Islet precursor cell (in vitro differentiated cells): ENCODE measurements around the gene GLIS1.

Experiments
- DNase-seq: peaks from one replicate; pipeline ENCODE4 v3.0.0-alpha.2; 2018

GLIS1 gene

GRCh38 chr1:53470584-53470983 is 268.4 kb downstream of the GLIS1 start:
- no peak for DNase-seq

DNA sequence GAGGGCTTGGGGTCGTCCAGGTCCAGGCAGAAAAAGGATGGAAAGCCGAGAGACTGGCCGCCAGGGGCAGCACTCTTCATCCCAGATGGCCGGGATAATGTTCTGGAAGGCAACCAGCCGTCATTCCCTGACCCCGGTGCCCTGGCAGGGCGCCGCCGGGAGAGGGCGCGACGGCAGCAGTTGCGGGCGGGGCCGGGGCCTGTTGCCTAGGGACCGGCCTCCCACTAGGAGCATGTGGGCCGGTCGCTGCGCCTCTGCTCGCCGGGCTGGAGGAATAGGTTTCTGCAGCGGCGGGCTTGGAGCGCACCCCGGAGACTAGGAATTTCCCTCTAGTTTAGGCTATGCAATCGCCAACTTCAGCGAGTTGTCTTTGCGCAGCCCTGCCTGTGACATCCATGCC is 268.8 kb downstream of the GLIS1 start:
- peak; percentile 96 for DNase-seq

GRCh38 chr1:53469373-53469772 is 269.6 kb downstream of the GLIS1 start:
- peak; percentile 37 for DNase-seq

- peak; percentile 21 for DNase-seq
Observed at GRCh38 chr1:53468374-53468773, 270.6 kb downstream of the GLIS1 start.

- DNase-seq = no peak
Observed at GRCh38 chr1:53467391-53467790, 271.6 kb downstream of the GLIS1 start.

DNA sequence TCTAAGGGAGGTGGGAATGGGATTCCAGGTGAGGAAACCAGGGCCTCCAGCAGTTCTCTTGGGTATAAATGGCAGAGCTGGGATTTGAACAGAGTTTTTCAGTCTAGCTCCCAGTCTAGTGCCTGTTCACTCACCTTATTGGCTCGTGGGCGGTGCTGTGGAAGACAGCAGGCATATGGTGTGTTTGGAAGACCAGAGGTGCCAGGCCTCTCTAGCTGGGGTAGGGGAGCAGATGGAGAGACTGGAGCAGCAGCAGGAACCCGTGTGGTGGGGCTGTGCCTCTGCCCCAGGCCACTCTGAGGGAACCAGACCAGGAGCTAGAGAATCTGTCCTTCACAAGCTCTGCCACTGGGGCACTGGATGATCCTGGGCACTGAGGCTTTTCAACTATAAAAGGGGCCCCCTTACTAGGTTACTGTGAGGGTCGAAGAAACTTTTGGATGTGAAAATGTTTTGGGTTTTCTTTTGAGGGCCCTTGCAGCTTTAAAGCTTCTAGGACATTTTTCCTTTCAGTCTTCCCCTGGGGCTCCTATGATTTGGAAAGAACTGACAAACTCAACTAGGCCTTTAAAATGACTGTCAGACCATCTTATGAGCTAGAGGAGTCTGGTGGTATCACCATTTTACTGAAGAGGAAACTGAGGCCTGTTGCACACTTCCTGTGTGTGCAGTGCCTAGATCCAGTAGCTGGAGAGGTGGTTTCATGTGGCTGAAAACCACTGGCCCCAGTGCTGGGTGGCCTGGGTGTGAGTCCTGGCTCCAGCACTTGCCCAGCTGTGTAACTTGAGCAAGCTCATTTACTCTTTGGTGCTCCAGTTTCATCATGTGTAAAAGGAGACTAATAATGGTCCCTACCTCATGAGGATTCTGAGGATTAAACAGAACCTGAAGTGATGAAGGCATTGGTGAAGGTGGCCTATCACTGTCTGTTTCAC is 273.7 kb downstream of the GLIS1 start:
- peak; percentile 31 for DNase-seq

GRCh38 chr1:53463961-53464899 is 274.7 kb downstream of the GLIS1 start:
- peak; percentile 53 for DNase-seq

- peak; percentile 59 for DNase-seq
Observed at GRCh38 chr1:53462769-53463501, 276.0 kb downstream of the GLIS1 start.

DNA sequence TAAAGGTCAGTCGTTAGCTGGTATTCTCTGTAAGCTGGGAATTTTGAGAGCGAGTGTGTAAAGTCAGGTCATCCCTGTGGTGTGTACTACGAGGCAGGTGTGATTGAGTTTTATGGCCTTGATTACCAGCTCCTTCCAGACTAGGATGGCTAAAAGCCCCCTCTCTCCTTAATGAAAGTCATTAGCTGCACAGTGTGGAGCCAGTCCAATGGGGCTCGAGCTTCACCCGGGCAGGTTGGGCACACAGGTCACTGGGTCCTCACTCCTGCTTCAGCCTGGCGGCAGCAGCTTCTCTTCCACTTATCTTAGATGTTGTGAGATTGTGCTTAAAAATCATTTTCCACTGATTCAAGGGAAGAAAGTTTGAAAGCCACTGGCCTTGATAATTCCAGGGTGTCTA is 276.8 kb downstream of the GLIS1 start:
- peak; percentile 32 for DNase-seq

GRCh38 chr1:53461323-53462044 is 277.5 kb downstream of the GLIS1 start:
- DNase-seq = peak; percentile 43

DNA sequence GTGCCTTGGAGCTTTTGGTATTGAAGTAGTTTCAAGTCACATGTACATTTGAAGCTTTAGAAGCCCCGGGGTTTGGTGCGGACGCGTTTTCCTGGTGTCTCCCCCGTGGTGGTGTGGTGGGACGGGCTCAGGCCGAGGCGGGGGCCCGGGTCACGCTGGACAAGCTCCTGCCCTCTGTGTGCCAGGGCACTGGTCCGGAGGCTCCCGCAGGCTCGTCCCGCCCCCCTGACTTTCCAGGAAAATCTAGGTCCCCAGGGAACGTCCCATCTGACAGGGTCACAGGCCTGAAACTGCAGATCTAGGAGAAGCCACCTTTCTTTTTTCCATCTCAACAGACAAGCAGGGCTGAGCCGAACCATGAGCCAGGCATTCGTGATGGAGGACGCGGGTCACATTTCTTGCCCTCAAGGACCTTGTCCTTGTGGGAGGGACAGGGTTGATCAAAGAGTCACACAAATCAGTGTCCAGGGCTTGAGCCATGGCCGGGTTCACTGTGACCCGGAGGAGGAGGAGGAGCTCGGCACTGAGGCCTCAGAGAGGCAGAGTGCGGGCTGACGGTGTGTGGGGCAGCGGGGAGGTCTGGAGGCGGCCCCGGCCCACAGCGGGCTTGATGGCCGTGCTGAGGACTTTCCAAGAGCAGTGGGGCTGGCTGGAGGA is 278.2 kb downstream of the GLIS1 start:
- no peak for DNase-seq

GRCh38 chr1:53460211-53460634 is 278.7 kb downstream of the GLIS1 start:
- no peak for DNase-seq

DNA sequence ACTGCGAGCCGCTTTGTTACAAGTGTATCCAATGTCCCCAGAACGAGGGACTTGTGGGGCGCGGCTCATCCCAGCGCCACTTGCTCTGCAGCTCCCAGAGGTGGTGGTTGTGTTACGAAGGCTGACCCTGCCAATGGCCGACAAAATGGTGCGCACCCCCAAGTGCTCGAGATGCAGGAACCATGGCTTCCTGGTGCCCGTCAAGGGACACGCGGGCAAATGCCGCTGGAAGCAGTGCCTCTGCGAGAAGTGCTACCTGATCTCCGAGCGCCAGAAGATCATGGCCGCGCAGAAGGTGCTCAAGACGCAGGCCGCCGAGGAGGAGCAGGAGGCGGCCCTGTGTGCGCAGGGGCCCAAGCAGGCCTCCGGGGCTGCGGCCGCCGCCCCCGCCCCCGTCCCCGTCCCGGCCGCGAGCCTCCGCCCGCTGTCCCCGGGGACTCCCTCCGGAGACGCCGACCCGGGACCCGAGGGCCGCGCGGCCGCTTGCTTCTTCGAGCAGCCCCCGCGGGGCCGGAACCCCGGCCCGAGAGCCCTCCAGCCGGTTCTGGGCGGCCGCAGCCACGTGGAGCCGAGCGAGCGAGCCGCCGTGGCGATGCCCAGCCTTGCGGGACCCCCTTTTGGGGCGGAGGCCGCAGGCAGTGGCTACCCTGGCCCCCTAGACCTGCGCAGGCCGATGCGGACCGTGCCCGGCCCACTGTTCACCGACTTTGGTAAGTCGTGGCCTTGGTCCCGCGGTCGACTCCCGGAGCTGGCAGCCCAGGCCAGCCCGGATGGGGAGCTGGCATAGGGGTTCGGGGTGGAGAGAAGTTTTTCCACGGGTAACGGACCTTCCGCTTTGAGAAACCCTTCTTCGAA is 279.4 kb downstream of the GLIS1 start, which contains the start of gene DMRTB1:
DMRTB1 (plus strand) TSS at position 79 of the 855 bp plus-strand sequence; CDS start at position 134, 55 bp downstream.
- no peak for DNase-seq

DNA sequence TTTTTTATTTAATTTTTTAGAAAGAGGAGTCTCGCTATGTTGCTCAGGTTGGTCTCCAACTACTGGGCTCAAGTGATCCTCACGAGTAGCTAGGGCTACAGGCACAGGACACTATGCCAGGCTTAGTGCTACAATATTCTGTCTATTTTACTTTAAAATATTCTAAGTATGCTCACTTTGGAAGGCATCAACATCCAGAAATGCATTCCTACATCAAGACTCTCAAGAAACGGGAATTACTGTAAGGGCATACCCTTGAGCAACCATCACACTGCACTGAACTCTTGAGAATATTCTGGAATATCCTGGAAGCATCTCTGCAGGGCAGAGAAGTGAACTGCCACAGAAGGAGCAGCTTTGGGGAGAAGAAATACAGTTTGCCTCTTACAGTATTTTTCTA is 280.3 kb downstream of the GLIS1 start:
- no peak for DNase-seq
